ENCODE measurements around the gene ACKR3. TPM values are rescaled to one million over a fixed set of nuclear protein-coding genes. Genes with fewer than 3 reads are reported as not detected.

Gene ACKR3
- total RNA-seq, 1 donor from 2014 or later = 0.65 TPM

GRCh38 chr2:236565879-236566402, 3.7 kb upstream of the ACKR3 start:
- Mint-ChIP-seq H3K4me1 (ENCODE audit: low read depth) (peaks cover 20% of the 10 kb centered on the region), H3K9me3 (no peaks in the 10 kb centered on the region), H3K27ac (no peak overlapping the region), H3K36me3 (ENCODE audit: low read depth) (peaks cover 3% of the 10 kb centered on the region), H3K4me3 (no peak overlapping the region), H3K27me3 (ENCODE audit: insufficient read depth) (peaks cover 26% of the 10 kb centered on the region)
- no peak for DNase-seq (ENCODE audit: low spot score)
- intact Hi-C loops (cut with micrococcal nuclease) = loop anchor here (5.0 kb wide), 1 partner anchor 199 kb away; no protein-coding TSS in a partner anchor

GRCh38 chr2:236566596-236566995, 3.0 kb upstream of the ACKR3 start:
- peaks cover 29% of the 10 kb centered on the region for H3K27me3 Mint-ChIP-seq (ENCODE audit: insufficient read depth)
- intact Hi-C loops (cut with micrococcal nuclease) = loop anchor here (5.0 kb wide), 1 partner anchor 199 kb away; no protein-coding TSS in a partner anchor

GRCh38 chr2:236568068-236568921, 1.3 kb upstream of the ACKR3 start:
- Mint-ChIP-seq H3K9me3 (no peaks in the 10 kb centered on the region), H3K27ac (peak overlapping the region; percentile 52), H3K27me3 (ENCODE audit: insufficient read depth) (peaks cover 29% of the 10 kb centered on the region), H3K36me3 (ENCODE audit: low read depth) (no peaks in the 10 kb centered on the region), H3K4me1 (ENCODE audit: low read depth) (peaks cover 20% of the 10 kb centered on the region), H3K4me3 (peak overlapping the region; percentile 76)
- intact Hi-C loops (cut with micrococcal nuclease) = loop anchor here (2.0 to 5.0 kb wide), 2 partner anchors 201 to 505 kb away; no protein-coding TSS in a partner anchor
- DNase-seq (ENCODE audit: low spot score) = peak; percentile 9

More at GRCh38 chr2:236566596-236566995, 3.0 kb upstream of the ACKR3 start:
- H3K27ac Mint-ChIP-seq = no peak overlapping the region
- no peak for DNase-seq (ENCODE audit: low spot score)
- H3K4me3 Mint-ChIP-seq = no peak overlapping the region
- peaks cover 20% of the 10 kb centered on the region for H3K4me1 Mint-ChIP-seq (ENCODE audit: low read depth)
- no peaks in the 10 kb centered on the region for H3K9me3 Mint-ChIP-seq
- peaks cover 3% of the 10 kb centered on the region for H3K36me3 Mint-ChIP-seq (ENCODE audit: low read depth)

GRCh38 chr2:236568922-236569572, 578 bp upstream of the ACKR3 start:
- DNase-seq (ENCODE audit: low spot score) = no peak
- Mint-ChIP-seq H3K4me3 (peak overlapping the region; percentile 76), H3K27ac (peak overlapping the region; percentile 40), H3K9me3 (no peaks in the 10 kb centered on the region), H3K4me1 (ENCODE audit: low read depth) (peaks cover 20% of the 10 kb centered on the region), H3K36me3 (ENCODE audit: low read depth) (no peaks in the 10 kb centered on the region), H3K27me3 (ENCODE audit: insufficient read depth) (peaks cover 29% of the 10 kb centered on the region)
- intact Hi-C loops (cut with micrococcal nuclease) = loop anchor here (1.0 to 5.0 kb wide), 6 partner anchors 10 to 504 kb away; no protein-coding TSS in a partner anchor

- no peak for DNase-seq (ENCODE audit: low spot score)
- H3K4me1 Mint-ChIP-seq (ENCODE audit: low read depth) = peaks cover 20% of the 10 kb centered on the region
Observed at GRCh38 chr2:236570081-236570868, 650 bp downstream of the ACKR3 start.

GRCh38 chr2:236571145-236571544, 1.5 kb downstream of the ACKR3 start:
- Mint-ChIP-seq H3K27me3 (ENCODE audit: insufficient read depth) (peaks cover 22% of the 10 kb centered on the region), H3K4me3 (no peak overlapping the region), H3K9me3 (no peaks in the 10 kb centered on the region), H3K36me3 (ENCODE audit: low read depth) (no peaks in the 10 kb centered on the region), H3K27ac (no peak overlapping the region), H3K4me1 (ENCODE audit: low read depth) (peaks cover 20% of the 10 kb centered on the region)
- no peak for DNase-seq (ENCODE audit: low spot score)
- intact Hi-C loops (cut with micrococcal nuclease) = no loop called here

More at GRCh38 chr2:236570081-236570868, 650 bp downstream of the ACKR3 start:
- H3K4me3 Mint-ChIP-seq = no peak overlapping the region
- no peaks in the 10 kb centered on the region for H3K36me3 Mint-ChIP-seq (ENCODE audit: low read depth)
- intact Hi-C loops (cut with micrococcal nuclease) = no loop called here
- peaks cover 28% of the 10 kb centered on the region for H3K27me3 Mint-ChIP-seq (ENCODE audit: insufficient read depth)
- H3K9me3 Mint-ChIP-seq = no peaks in the 10 kb centered on the region
- no peak overlapping the region for H3K27ac Mint-ChIP-seq

GRCh38 chr2:236572482-236572881, 2.9 kb downstream of the ACKR3 start:
- Mint-ChIP-seq H3K27ac (no peak overlapping the region), H3K27me3 (ENCODE audit: insufficient read depth) (peaks cover 12% of the 10 kb centered on the region), H3K4me3 (no peak overlapping the region), H3K36me3 (ENCODE audit: low read depth) (no peaks in the 10 kb centered on the region), H3K4me1 (ENCODE audit: low read depth) (peaks cover 20% of the 10 kb centered on the region), H3K9me3 (no peaks in the 10 kb centered on the region)
- intact Hi-C loops (cut with micrococcal nuclease) = no loop called here
- DNase-seq (ENCODE audit: low spot score) = no peak

GRCh38 chr2:236573066-236573929, 3.7 kb downstream of the ACKR3 start:
- Mint-ChIP-seq H3K27ac (no peak overlapping the region), H3K27me3 (ENCODE audit: insufficient read depth) (peaks cover 11% of the 10 kb centered on the region), H3K9me3 (no peaks in the 10 kb centered on the region), H3K4me3 (no peak overlapping the region), H3K4me1 (ENCODE audit: low read depth) (peaks cover 15% of the 10 kb centered on the region), H3K36me3 (ENCODE audit: low read depth) (no peaks in the 10 kb centered on the region)
- DNase-seq (ENCODE audit: low spot score) = no peak
- intact Hi-C loops (cut with micrococcal nuclease) = no loop called here

- no peak for DNase-seq (ENCODE audit: low spot score)
- Mint-ChIP-seq H3K4me3 (no peak overlapping the region), H3K27me3 (ENCODE audit: insufficient read depth) (peaks cover 11% of the 10 kb centered on the region), H3K27ac (peak overlapping the region; percentile 16), H3K4me1 (ENCODE audit: low read depth) (peaks cover 9% of the 10 kb centered on the region), H3K36me3 (ENCODE audit: low read depth) (no peaks in the 10 kb centered on the region), H3K9me3 (no peaks in the 10 kb centered on the region)
- intact Hi-C loops (cut with micrococcal nuclease) = no loop called here
Observed at GRCh38 chr2:236574000-236574399, 4.4 kb downstream of the ACKR3 start.

GRCh38 chr2:236574424-236575145, 5.0 kb downstream of the ACKR3 start:
- no peak overlapping the region for H3K4me3 Mint-ChIP-seq
- H3K4me1 Mint-ChIP-seq (ENCODE audit: low read depth) = peaks cover 3% of the 10 kb centered on the region
- H3K9me3 Mint-ChIP-seq = no peaks in the 10 kb centered on the region
- peaks cover 8% of the 10 kb centered on the region for H3K27me3 Mint-ChIP-seq (ENCODE audit: insufficient read depth)
- peak overlapping the region; percentile 16 for H3K27ac Mint-ChIP-seq
- no peaks in the 10 kb centered on the region for H3K36me3 Mint-ChIP-seq (ENCODE audit: low read depth)
- intact Hi-C loops (cut with micrococcal nuclease) = no loop called here
- DNase-seq (ENCODE audit: low spot score) = no peak

- Mint-ChIP-seq H3K27me3 (ENCODE audit: insufficient read depth) (peaks cover 7% of the 10 kb centered on the region), H3K27ac (no peak overlapping the region), H3K36me3 (ENCODE audit: low read depth) (no peaks in the 10 kb centered on the region), H3K9me3 (no peaks in the 10 kb centered on the region), H3K4me1 (ENCODE audit: low read depth) (no peaks in the 10 kb centered on the region), H3K4me3 (no peak overlapping the region)
- no peak for DNase-seq (ENCODE audit: low spot score)
- intact Hi-C loops (cut with micrococcal nuclease) = no loop called here
Observed at GRCh38 chr2:236575510-236575909, 5.9 kb downstream of the ACKR3 start.
